Stimulated activated CD4-positive, alpha-beta T cell treated with anti-CD3 and anti-CD28 coated beads, TNF-alpha, amount 100 ng/mL, for 48 hours (primary cell): ENCODE measurements around the gene ACTN4.
A peak's percentile ranks its signal among the peaks of the same experiment; 100 is the strongest.

Experiments
- DNase-seq, 3 donors: peaks; one replicate each; pipeline ENCODE4 v3.0.0-alpha.2; 2020; ENCODE audit warnings: low read depth in 3 of 3

The ACTN4 gene

GRCh38 chr19:38635483-38636399 lies 11.7 kb upstream of the ACTN4 start:
- DNase-seq = no peak

DNA sequence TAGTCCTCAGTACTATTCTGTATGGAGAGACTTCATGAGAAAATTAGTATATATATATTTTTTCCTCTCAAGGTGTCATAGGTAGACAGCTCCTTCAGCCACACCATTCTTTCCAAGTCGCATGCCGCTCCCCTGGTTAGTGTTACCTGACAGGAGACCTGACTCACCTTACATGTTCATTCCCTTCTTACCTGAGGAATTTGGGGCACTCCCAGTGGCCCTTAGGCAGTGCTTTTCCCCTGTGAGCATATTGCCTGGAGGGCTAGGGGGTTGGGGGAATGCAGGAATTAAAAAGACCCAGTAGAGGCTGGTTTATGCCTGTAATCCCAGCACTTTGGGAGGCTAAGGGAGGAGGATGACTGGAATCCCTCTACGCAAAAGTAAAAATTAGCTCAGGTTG lies 9.0 kb upstream of the ACTN4 start:
- no peak for DNase-seq

DNA sequence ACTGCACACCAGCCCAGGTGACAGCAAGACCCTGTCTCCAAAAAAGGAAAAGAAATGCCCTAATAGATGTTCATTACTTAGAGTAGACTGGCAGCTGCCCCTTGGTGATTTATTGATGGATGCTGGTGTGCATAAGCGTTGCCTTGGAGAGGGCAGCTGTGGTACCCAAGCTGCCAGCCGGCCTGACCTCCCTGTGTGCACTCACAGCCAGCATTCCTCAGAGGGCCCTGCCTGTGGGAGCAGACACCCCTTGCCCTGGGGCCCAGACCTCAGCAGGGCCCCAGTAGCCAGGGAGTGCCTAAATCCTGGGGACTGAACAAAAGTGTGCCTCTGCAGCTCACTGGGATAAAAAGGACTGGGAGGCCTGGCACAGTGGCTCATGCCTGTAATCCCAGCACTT lies 7.8 kb upstream of the ACTN4 start:
- DNase-seq = no peak

GRCh38 chr19:38640368-38640767 lies 7.1 kb upstream of the ACTN4 start:
- DNase-seq = no peak

- no peak for DNase-seq
Observed at GRCh38 chr19:38642176-38642575, 5.3 kb upstream of the ACTN4 start.

- DNase-seq = no peak
Observed at GRCh38 chr19:38644719-38645118, 2.7 kb upstream of the ACTN4 start.

GRCh38 chr19:38647966-38648768 lies 718 bp downstream of the ACTN4 start:
- no peak for DNase-seq

DNA sequence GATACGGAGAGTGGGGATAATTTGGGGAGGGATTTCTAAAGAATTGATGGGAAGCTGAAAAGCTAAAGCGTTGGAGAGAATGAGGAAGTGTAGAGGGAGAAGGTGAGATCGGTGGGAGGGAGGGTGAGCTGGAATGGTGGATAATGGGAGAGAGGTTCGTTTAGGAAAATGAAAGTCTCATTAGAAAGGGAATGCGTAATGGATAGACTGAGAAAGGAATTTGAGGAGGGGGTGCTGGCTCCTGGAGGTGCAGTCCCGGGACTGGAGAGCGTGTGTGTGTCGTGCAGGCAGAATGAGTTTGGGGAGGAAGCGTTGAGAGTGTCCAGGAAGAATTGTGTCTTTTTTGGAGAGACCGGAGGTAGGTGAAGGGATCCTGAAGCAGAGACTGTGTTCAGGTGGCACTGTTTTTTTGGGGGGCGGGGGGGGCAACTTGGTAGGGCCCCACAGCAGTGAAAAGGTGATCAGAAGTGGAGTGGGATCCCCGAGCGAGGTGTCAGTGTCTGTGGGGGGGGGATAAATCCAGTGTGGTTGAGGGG lies 1.4 kb downstream of the ACTN4 start:
- DNase-seq = no peak

DNA sequence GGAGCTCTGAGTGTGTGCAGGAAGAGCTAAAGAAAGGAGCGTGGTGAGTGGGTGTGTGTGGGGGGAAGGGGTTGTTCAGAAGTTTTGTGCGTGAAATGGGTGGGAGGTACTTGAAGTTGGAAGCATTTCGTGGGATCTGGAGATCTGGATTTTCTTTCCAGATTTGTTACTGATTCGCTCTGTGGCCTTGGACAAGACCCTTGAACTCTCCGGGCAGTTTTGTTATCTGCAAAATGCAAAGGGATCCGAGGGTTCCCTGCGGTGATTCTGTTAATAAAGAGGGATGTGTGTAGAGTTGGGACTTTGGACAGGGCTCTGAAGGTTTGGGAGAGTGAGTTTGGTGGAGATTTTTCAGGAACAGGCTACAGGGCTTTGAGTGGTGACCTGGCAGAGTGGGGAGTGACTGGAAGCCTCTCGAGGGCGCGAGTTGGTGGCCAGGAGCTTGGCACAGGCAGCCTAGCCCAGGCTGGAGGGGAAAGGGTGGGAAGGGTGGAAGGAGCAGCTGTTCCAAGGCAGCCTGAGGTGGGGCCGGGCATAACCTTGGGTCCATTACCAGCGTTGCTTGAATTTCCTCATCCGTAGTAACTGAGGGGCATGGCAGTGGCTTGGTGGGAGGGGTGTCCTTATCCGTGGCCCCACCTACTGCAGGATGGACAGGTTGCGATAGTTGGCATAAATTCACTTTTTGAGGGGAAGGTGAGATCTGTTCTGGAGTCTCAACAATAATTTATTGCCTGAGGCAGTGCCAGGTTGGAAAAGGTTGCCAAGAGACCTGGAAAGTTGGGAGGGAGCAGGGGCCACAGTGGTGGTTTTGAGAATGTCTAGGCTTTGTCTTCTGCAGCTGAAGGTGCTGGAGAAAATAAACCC lies 2.1 kb downstream of the ACTN4 start:
- no peak for DNase-seq

DNA sequence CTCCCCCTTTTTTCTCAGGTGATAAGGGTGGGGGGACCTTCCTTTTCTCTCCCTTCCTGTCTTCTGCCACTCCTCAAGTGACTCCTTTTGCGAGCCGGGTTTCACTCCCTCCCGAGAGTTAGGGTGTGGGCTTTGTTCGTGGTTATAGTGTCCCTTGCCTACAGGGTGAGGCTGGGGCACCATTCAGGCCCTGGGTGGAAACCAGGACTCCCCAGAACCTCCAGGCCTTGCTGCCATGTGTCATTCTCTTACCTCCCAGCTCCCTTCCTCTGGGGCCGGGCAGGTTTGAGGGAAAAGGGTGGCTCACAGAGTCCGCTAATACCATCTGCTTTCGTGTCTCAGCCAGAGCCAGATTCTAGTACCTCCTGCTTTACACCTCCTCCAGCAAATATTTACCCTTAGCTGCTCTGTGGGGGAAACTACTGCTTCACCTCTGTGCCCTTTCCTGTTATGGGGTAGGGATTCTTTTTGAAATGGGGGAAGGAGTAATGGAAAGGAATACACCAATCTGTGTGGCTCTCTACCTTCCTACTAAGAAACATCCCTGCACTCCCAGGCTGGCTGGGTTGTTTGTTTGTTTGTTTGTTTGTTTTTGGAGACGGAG lies 2.8 kb downstream of the ACTN4 start:
- DNase-seq = no peak

DNA sequence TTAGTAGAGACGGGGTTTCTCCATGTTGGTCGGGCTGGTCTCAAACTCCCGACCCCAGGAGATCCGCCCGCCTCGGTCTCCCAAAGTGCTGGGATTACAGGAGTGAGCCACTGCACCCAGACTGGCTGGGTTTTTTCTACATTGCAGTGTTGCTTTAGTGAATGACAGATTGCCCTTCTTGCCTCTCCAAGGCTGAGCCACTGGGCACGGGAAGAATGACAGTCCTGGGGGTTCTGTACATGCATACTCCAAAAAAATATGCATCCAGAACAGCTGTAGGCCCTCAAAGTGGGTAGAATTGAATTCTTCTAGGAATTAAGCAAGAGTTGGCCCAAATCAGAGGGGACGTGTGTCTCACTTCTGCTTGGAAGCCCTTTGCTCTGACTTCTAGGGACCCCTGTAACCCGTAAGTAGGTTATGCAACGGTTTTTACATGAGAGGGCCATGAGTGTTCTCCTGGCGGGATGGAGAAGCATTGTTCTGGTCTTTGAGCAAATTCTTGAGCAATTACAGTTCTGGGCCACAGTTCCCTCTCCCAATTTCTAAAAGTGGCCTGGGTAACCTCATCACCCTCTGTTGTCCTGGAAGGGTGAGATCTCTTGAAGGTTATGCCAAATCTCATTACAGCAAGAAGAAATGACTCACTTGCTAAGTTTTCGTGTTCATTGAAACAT lies 3.6 kb downstream of the ACTN4 start:
- no peak for DNase-seq

DNA sequence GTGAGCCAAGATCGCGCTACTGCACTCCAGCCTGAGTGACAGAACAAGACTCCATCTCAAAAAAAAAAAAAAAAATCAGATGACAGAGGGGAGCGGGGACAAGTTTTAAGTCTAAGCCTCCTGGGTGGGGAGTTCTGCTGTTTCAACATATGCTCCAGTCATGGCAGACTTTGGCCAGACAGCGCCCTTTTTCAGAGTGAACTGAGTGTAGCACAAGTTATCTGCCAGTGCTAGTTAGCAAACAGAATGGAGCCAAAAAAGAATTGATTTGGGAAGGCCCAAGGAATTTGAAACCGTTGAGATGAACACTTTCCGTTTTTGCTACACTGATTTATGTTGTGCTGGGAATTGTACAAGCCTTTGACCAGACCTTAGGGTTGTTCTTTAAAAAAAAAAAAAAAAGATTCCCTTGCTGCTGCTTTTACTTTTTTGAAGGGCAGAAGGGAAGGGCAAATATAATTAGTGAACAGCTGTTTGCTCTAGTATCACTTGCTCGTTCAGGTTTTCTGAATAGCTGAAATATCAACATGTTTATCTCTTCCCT lies 5.7 kb downstream of the ACTN4 start:
- DNase-seq = no peak

DNA sequence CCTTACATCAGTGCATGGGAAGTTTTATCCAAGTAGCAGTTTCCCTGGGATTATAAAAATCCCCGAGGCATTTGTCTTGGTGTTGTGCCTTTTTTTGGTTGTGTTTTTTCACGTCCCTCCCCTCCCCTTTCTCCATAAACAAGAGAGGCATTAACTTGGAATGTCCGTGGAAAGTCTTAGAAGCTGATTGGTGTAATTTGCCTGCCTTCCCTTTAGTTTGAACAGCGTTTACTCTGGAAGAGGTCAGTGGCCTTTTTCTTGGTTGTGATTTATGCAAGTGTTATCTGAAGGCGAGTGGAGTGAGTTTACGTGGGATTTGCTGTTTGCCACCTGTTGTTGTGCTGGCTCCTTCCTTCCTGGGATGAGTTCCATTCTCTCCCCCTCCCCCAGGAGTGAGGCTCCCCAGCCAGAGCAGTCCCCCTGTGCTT lies 7.2 kb downstream of the ACTN4 start:
- DNase-seq = no peak

DNA sequence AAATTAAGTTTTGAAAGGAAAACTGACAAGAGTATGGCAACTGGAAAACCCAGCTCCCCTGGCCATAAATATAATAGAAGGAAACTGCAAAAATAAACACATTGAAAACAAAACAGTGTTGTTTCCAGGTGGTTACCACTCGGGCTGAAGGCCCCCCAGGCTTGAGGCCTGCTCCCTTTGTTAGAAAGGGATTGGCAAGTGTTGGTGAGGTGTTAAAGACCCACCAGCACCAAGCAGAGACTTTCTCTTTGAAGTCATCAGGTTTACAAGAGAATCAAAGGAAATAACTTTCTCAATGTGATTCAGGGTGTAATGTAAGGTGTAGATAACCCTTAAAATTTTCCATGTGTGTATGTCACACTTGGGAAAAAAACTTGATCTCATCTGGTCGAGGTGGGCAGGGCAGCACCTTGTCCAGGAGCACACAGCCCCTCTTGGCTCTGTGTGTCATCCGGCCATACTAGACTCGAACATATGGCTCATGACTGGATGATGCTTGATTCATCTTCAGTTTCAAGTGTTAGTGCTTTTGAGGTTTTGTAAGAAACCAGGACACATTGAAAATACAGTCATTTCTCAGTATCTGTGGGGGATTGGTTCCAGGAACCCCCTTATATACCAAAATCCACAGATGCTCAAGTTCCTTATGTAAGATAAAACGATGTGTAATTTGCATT lies 7.8 kb downstream of the ACTN4 start:
- peak in 1 of 3 donors; percentile 26 for DNase-seq

- DNase-seq = no peak
Observed at GRCh38 chr19:38656171-38656981, 8.9 kb downstream of the ACTN4 start.

DNA sequence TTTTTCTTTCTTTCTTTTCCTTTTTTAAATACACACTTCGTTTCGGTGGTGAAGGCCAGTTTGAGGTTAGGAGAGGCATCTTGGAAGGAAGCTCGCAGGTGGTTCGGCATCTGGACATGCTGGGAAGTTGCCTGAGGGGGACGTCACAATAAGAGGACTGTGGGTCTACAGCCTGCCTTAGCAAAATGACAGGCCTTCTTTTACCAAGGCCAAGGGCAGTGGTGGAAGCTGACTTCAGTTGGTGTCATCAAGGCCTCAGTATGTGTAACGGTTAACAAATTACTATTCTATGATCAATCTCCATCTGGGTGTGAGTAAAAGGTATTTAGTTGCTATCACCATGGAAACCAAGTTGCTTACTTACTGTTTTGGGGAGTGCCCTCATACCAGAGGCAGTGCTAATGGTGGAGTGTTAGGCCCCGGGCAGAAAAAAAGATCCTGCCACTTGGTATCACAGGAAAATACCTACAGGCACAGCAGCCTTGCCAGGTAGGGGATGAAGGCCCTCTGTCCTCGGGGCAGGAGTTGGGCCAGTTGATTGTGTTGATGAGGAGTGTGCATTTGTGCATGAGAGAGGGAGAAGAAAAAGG lies 10.3 kb downstream of the ACTN4 start:
- DNase-seq = no peak

- DNase-seq = no peak
Observed at GRCh38 chr19:38658462-38659306, 11.2 kb downstream of the ACTN4 start.

DNA sequence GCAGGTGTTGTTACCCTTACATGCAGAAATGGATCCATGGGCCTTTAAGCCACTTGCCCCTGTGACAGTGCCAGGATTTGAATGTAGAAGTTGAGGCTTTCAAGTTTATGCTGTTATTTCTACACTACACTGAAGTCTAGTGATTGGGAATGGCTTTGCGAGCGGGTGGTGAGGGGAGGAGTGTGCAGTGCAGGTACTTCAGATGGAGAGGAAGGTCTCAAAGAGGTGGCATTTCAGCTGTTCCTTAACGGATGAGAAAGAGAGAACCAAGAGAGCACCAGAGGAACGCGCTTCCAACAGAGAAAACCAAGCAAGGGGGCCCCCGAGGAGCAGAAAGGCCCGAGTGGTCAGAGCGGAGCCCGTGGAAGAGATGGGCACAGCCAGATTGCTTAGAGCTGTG lies 13.3 kb downstream of the ACTN4 start:
- DNase-seq = no peak
